K562 (cell line): ENCODE data around the gene SCGB2B2. TPM values are rescaled to one million over a fixed set of nuclear protein-coding genes. Genes with fewer than 3 reads are reported as not detected.

Experiments
- ATAC-seq: fragments of 200-7000 bp; cut with Tn5 transposase; 3 replicates; pipeline ENCODE4 v1.9.1; 2020; ENCODE audit warnings: moderate library complexity
- BruUV-seq: library from RNA; stranded (reverse); fragments of 400-500 nt; replicated peaks from 2 replicates; lab custom pipeline; 2021; lab: Mats Ljungman, UMichigan
- CTCF ChIA-PET: fragments of 300-600 bp; formaldehyde crosslinking; extraction: SDS; loops from one replicate; lab custom pipeline; 2021; ENCODE audit warnings: low intra/inter-chr PET ratio; lab: Yijun Ruan, JAX
- POLR2A ChIA-PET: fragments of 300-600, 350-650 bp; sonication (Branson Sonifier 250); formaldehyde crosslinking; extraction: SDS; loops from one replicate; lab custom pipeline; 2021; ENCODE audit warnings: antibody characterized with exemption, inconsistent platforms; lab: Yijun Ruan, JAX
- DNase-seq, 4 experiments: peaks; one replicate each; pipeline versions ENCODE4 v3.0.0 to v3.0.0-alpha.2; 2011 to 2018; ENCODE audit warnings: low spot score in 3 of 4, mixed read lengths in 3 of 4; ENCODE audit errors: extremely low read depth in 1 of 4
- FAIRE-seq: peaks from 2 replicates; lab custom pipeline; 2011; peaks lifted over from hg19 to GRCh38; lab: Jason Lieb, UNC
- H2AFZ ChIP-seq: 2 replicates; pipeline ENCODE4 v1.6.0; 2011; ENCODE audit warnings: low read depth, low read length, control low read depth, inconsistent platforms
- H3K27ac ChIP-seq: fragments of 200-600 bp; 3 replicates; pipeline ENCODE4 v1.8.0; 2011; ENCODE audit warnings: low read depth, mild to moderate bottlenecking, control low read depth, inconsistent platforms, low read length, moderate library complexity, mixed read lengths; ENCODE audit errors: extremely low read depth
- H3K27me3 ChIP-seq, 2 experiments: fragments of 300-600 bp in 1 of 2; 2 replicates in 1 of 2; 3 replicates in 1 of 2; pipeline versions ENCODE4 v1.6.0 to v1.8.0; 2011; ENCODE audit warnings: inconsistent platforms in 2 of 2, low read length in 2 of 2, mild to moderate bottlenecking in 1 of 2, mixed read lengths in 1 of 2, moderate library complexity in 1 of 2; ENCODE audit not compliant: control insufficient read depth in 2 of 2, insufficient read depth in 2 of 2
- H3K36me3 ChIP-seq: fragments of 300-600 bp; 3 replicates; pipeline ENCODE4 v1.8.0; 2011; ENCODE audit warnings: mild to moderate bottlenecking, low read length, inconsistent platforms; ENCODE audit not compliant: control insufficient read depth, insufficient read depth
- H3K4me1 ChIP-seq, 2 experiments: fragments of 200-600 bp in 1 of 2; replicated peaks in 1 of 2; 2 replicates in 1 of 2; 3 replicates in 1 of 2; pipeline versions ENCODE4 v1.5.1 to v1.8.0; 2011; ENCODE audit warnings: inconsistent platforms in 2 of 2, low read length in 2 of 2, mild to moderate bottlenecking in 1 of 2, mixed read lengths in 1 of 2, moderate library complexity in 1 of 2; ENCODE audit not compliant: control insufficient read depth in 2 of 2, insufficient read depth in 2 of 2
- H3K4me2 ChIP-seq: 2 replicates; pipeline ENCODE4 v1.6.1; 2011; ENCODE audit warnings: low read length, control low read depth, inconsistent platforms, mixed read lengths; ENCODE audit not compliant: insufficient read depth
- H3K4me3 ChIP-seq: fragments of 200-600 bp; sonication (generic), shearing (Covaris generic); 2 replicates; pipeline ENCODE4 v1.5.1; 2016; ENCODE audit warnings: control low read depth, inconsistent platforms
- H3K79me2 ChIP-seq: fragments of 200-600 bp; 3 replicates; pipeline ENCODE4 v1.8.0; 2011; ENCODE audit warnings: low read length, inconsistent platforms; ENCODE audit not compliant: control insufficient read depth, insufficient read depth
- H3K9ac ChIP-seq, 2 experiments: 2 replicates each; pipeline versions ENCODE4 v1.6.0 to v1.6.1; 2011; ENCODE audit warnings: low read depth in 2 of 2, low read length in 2 of 2, control low read depth in 1 of 2, inconsistent platforms in 1 of 2, mild to moderate bottlenecking in 1 of 2, mixed read lengths in 1 of 2; ENCODE audit not compliant: insufficient read depth in 1 of 2
- H3K9me1 ChIP-seq: one replicate; pipeline ENCODE4 v1.6.0; 2011; ENCODE audit warnings: inconsistent platforms, mild to moderate bottlenecking, low read length, moderate library complexity; ENCODE audit not compliant: control insufficient read depth, insufficient read depth
- H3K9me3 ChIP-seq: replicated peaks from 2 replicates; pipeline ENCODE4 v1.5.1; 2011; ENCODE audit warnings: low read depth, low read length, inconsistent platforms; ENCODE audit not compliant: control insufficient read depth, insufficient read depth
- H4K20me1 ChIP-seq: replicated peaks from 2 replicates; pipeline ENCODE4 v1.6.1; 2011; ENCODE audit warnings: low read length, inconsistent platforms, mixed read lengths; ENCODE audit not compliant: control insufficient read depth, insufficient read depth
- ARHGAP35 ChIP-seq: fragments of 450-650 bp; IDR thresholded peaks from 2 replicates; pipeline ENCODE4 v1.6.1; 2018; ENCODE audit not compliant: partially characterized antibody
- CBFA2T2 ChIP-seq: fragments of 450-650 bp; conservative IDR thresholded peaks from 2 replicates; pipeline ENCODE4 v1.6.1; 2017; ENCODE audit warnings: mild to moderate bottlenecking
- CBFA2T3 ChIP-seq: fragments of 450-650 bp; IDR thresholded peaks from 2 replicates; pipeline ENCODE4 v1.6.1; 2017
- CBX5 ChIP-seq: IDR thresholded peaks from 2 replicates; pipeline ENCODE4 v1.6.1; 2014; ENCODE audit warnings: low read depth, borderline replicate concordance
- CHD1 ChIP-seq: fragments of 200-600 bp; sonication (generic); IDR thresholded peaks from one replicate; pipeline ENCODE4 v1.6.1; 2012; ENCODE audit warnings: mild to moderate bottlenecking, moderate library complexity, low read length, inconsistent platforms
- MTA1 ChIP-seq: fragments of 450-650 bp; IDR thresholded peaks from 2 replicates; pipeline ENCODE4 v1.6.1; 2017; ENCODE audit warnings: borderline replicate concordance
- ZBTB8A ChIP-seq: fragments of 450-650 bp; IDR thresholded peaks from 2 replicates; pipeline ENCODE4 v1.6.1; 2018; ENCODE audit warnings: mild to moderate bottlenecking, moderate library complexity; ENCODE audit not compliant: partially characterized antibody
- ZNF174 ChIP-seq: fragments of 250-450 bp; sonication (Bioruptor Pico); IDR thresholded peaks from 2 replicates; pipeline ENCODE4 v1.4.0; 2020; ENCODE audit warnings: mild to moderate bottlenecking
- ZNF589 ChIP-seq: fragments of 200-800 bp; sonication (Bioruptor generic); IDR thresholded peaks from 2 replicates; pipeline ENCODE4 v1.6.1; 2016; ENCODE audit warnings: low read depth, missing genetic modification characterization, missing compliant biosample characterization
- WGBS: fragments of 100-300 bp; shearing (Covaris generic); methylation state at CpG from one replicate; pipeline ENCODE4 v1.1.6; 2016; ENCODE audit warnings: low coverage, mixed read lengths; ENCODE audit not compliant: insufficient coverage; ENCODE audit errors: missing lambda C conversion rate; 5-methylcytosine and 5-hydroxymethylcytosine counted together
- in situ Hi-C: fragments of 300-500 bp; cut with MboI; formaldehyde crosslinking; loops from 4 replicates; pipeline ENCODE4 v1.15.0; 2018; ENCODE audit warnings: inconsistent platforms, mixed read lengths
- intact Hi-C: fragments of 100-400 bp; cut with micrococcal nuclease; formaldehyde crosslinking; loops from 2 replicates; pipeline ENCODE4 v1.14.2; 2022
- polyA plus RNA-seq, 8 experiments: library from polyadenylated mRNA; depleted of rRNA in 4 of 8; stranded (reverse) in 5 of 8; unstranded in 3 of 8; fragments of >200 nt; fragmentation: Nextera tagmentation in 2 of 8; fragmentation: Illumina TruSeq in 1 of 8; extraction: Ambion mirVana in 2 of 8; extraction: Trizol in 1 of 8; gene quantifications; 2 replicates each; pipeline versions ENCODE4 v1.2.1 to v1.2.3, GENCODE V29; 2011 to 2014; ENCODE audit warnings: inconsistent platforms in 1 of 8, missing spikeins in 1 of 8
- total RNA-seq, 7 experiments: library from RNA; depleted of rRNA in 6 of 7; stranded (reverse); fragments of >200 nt in 6 of 7; fragmentation: Illumina TruSeq in 2 of 7; extraction: Trizol in 2 of 7; gene quantifications; 2 replicates each; pipeline versions ENCODE4 v1.2.1 to v1.2.3, GENCODE V29; 2011 to 2021; ENCODE audit warnings: low replicate concordance in 1 of 7
- TF ChIP-seq, protein P1 (sequence below): sonication (generic); formaldehyde crosslinking; IDR thresholded peaks from 2 replicates; pipeline ENCODE4 v1.8.0; 2022; ENCODE audit warnings: missing genetic modification reagents, mild to moderate bottlenecking, borderline replicate concordance
- TF ChIP-seq, protein P2 (sequence below): IDR thresholded peaks from 2 replicates; pipeline ENCODE4 v1.6.1; 2014; ENCODE audit warnings: antibody characterized with exemption
- TF ChIP-seq, protein P3 (sequence below): fragments of 450-650 bp; formaldehyde crosslinking; IDR thresholded peaks from 2 replicates; pipeline ENCODE4 v1.4.0; 2020; ENCODE audit warnings: mild to moderate bottlenecking

The SCGB2B2 gene
- total and polyA plus RNA-seq, 9 of the 15 experiments (the other 6 are each of a cell fraction or from before 2014, with no cell fraction given), result not detected

DNA sequence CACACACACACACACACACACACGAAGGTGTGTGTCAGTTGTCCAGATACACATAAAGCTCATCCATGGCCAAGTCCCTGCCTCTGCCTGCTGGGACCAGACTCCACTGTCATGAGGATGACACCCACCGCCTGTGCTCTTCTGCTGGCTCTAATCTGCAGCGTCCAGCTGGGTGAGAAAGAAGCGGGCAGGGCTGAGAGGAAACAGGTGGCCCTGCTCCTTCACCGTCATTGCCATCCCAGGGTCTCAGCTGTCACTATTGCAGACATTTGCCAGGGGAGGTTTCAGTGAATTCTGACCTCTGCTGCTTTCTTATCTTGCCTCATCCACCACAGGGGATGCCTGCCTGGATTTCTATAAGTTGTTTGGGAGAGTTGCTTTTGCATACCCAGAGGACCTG lies 31.4 kb downstream of the SCGB2B2 start:
- intact Hi-C loops (no loop called here), in situ Hi-C loops (no loop called here)
- Histone ChIP-seq H3K9me1 (no peaks in the 10 kb centered on the region), H3K79me2 (no peaks in the 10 kb centered on the region), H3K9ac (no peak overlapping the region), H3K4me1 (no peaks in the 10 kb centered on the region), H3K9me3 (no peaks in the 10 kb centered on the region), H3K4me2 (no peak overlapping the region), H4K20me1 (0 out of 2 replicates have a peak, but pooled peaks cover 3% of the 10 kb centered on the region), H3K27ac (no peak overlapping the region), H2AFZ (no peak overlapping the region), H3K4me3 (no peak overlapping the region), H3K36me3 (no peaks in the 10 kb centered on the region), H3K27me3 (peaks cover 0 to 30% of the 10 kb centered on the region in 2 experiments; a peak in 2 of 5 replicates)
- DNase-seq (no peak), FAIRE-seq (no peak), ATAC-seq (no peak)
- POLR2A ChIA-PET, result interaction anchor here (0.9 kb wide), 1 partner anchor 32 kb away, joined by 4 read pairs; the partner anchor contains the start of genes SCGB2B2 and ZNF302
- CTCF ChIA-PET, result no interaction called here
- no TSS peak for BruUV-seq
- WGBS, result 0% methylated on average over 5 of the region's 5 CpGs
- TF ChIP-seq CBFA2T3, result peak; percentile 23; the same call in 1 of the 2 replicates
- 0 out of 2 replicates have a peak, but pooled peaks have one; percentile 8 for TF ChIP-seq CBFA2T2
- no peak for TF ChIP-seq CHD1

DNA sequence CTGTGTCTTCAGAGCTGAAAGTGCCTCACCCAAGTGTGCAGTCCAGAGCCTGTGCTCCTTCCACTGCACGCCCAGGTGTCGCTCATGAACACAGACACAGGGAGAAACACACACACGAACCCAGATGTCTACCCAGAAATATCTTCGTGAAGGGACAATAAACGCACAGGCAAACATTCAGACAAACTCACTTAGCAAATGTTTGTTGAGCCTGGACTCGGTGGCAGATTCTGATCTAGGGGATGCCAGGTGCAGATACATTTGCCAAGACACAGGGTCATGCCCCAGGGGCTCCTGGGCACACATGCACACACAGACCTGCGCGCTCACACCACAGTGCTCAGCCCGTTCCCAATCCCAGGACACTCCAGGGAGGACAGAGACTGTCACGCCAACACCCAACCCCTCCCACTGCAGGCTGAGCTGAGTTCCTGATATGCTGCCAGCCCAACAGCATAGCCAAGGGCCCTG lies 31.9 kb downstream of the SCGB2B2 start:
- Histone ChIP-seq H3K79me2 (no peaks in the 10 kb centered on the region), H3K4me2 (no peak overlapping the region), H3K4me1 (no peaks in the 10 kb centered on the region), H3K4me3 (no peak overlapping the region), H3K27ac (no peak overlapping the region), H4K20me1 (0 out of 2 replicates have a peak, but pooled peaks cover 3% of the 10 kb centered on the region), H2AFZ (no peak overlapping the region), H3K27me3 (peaks cover 0 to 30% of the 10 kb centered on the region in 2 experiments; a peak in 2 of 5 replicates), H3K9ac (no peak overlapping the region), H3K36me3 (no peaks in the 10 kb centered on the region), H3K9me3 (no peaks in the 10 kb centered on the region), H3K9me1 (no peaks in the 10 kb centered on the region)
- DNase-seq, result no peak
- under 1% methylated on average over 10 of the region's 10 CpGs for WGBS
- in situ Hi-C loops (no loop called here), intact Hi-C loops (no loop called here)
- ChIA-PET POLR2A (no interaction called here), CTCF (no interaction called here)
- FAIRE-seq, result no peak
- BruUV-seq, result no TSS peak
- no peak for ATAC-seq
- TF ChIP-seq, protein P1, sequence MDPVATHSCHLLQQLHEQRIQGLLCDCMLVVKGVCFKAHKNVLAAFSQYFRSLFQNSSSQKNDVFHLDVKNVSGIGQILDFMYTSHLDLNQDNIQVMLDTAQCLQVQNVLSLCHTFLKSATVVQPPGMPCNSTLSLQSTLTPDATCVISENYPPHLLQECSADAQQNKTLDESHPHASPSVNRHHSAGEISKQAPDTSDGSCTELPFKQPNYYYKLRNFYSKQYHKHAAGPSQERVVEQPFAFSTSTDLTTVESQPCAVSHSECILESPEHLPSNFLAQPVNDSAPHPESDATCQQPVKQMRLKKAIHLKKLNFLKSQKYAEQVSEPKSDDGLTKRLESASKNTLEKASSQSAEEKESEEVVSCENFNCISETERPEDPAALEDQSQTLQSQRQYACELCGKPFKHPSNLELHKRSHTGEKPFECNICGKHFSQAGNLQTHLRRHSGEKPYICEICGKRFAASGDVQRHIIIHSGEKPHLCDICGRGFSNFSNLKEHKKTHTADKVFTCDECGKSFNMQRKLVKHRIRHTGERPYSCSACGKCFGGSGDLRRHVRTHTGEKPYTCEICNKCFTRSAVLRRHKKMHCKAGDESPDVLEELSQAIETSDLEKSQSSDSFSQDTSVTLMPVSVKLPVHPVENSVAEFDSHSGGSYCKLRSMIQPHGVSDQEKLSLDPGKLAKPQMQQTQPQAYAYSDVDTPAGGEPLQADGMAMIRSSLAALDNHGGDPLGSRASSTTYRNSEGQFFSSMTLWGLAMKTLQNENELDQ, result no peak
- TF ChIP-seq ZNF589 (CRISPR knock-in tag) (no peak), CBX5 (no peak), MTA1 (no peak), ARHGAP35 (no peak), ZBTB8A (no peak), ZNF174 (CRISPR knock-in tag) (no peak)
- TF ChIP-seq, protein P2, sequence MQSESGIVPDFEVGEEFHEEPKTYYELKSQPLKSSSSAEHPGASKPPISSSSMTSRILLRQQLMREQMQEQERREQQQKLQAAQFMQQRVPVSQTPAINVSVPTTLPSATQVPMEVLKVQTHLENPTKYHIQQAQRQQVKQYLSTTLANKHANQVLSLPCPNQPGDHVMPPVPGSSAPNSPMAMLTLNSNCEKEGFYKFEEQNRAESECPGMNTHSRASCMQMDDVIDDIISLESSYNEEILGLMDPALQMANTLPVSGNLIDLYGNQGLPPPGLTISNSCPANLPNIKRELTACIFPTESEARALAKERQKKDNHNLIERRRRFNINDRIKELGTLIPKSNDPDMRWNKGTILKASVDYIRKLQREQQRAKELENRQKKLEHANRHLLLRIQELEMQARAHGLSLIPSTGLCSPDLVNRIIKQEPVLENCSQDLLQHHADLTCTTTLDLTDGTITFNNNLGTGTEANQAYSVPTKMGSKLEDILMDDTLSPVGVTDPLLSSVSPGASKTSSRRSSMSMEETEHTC, result no peak
- TF ChIP-seq, protein P3, sequence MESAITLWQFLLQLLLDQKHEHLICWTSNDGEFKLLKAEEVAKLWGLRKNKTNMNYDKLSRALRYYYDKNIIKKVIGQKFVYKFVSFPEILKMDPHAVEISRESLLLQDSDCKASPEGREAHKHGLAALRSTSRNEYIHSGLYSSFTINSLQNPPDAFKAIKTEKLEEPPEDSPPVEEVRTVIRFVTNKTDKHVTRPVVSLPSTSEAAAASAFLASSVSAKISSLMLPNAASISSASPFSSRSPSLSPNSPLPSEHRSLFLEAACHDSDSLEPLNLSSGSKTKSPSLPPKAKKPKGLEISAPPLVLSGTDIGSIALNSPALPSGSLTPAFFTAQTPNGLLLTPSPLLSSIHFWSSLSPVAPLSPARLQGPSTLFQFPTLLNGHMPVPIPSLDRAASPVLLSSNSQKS (CRISPR knock-in tag), result no peak
